MG63 (cell line): Measurements from ENCODE around the gene MYO10. TPM values are rescaled to one million over a fixed set of nuclear protein-coding genes. Genes with fewer than 3 reads are reported as not detected.

Experiments used
- DNase-seq: peaks from one replicate; pipeline ENCODE4 v3.0.0-alpha.2; 2020
- H3K27me3 ChIP-seq: fragments of 250-450 bp; sonication (Bioruptor Pico); 2 replicates; pipeline ENCODE4 v1.5.1; 2020; ENCODE audit warnings: mild to moderate bottlenecking, moderate library complexity
- H3K36me3 ChIP-seq: fragments of 250-450 bp; sonication (Bioruptor Pico); 2 replicates; pipeline ENCODE4 v1.5.1; 2020; ENCODE audit warnings: mild to moderate bottlenecking, moderate library complexity
- H3K4me3 ChIP-seq: fragments of 250-450 bp; sonication (Bioruptor Pico); 2 replicates; pipeline ENCODE4 v1.5.1; 2020; ENCODE audit warnings: mild to moderate bottlenecking, moderate library complexity
- H3K9me3 ChIP-seq: fragments of 250-450 bp; sonication (Bioruptor Pico); 2 replicates; pipeline ENCODE4 v1.5.1; 2020; ENCODE audit warnings: mild to moderate bottlenecking, moderate library complexity
- total RNA-seq: library from RNA; depleted of rRNA; stranded (reverse); fragments of >200 nt; shearing (Covaris generic); gene quantifications from 2 replicates; pipeline ENCODE4 v1.2.3, GENCODE V29; 2014; ENCODE audit warnings: low replicate concordance

Gene MYO10
- total RNA-seq, 1 experiment from 2014 or later, result 55.0 TPM

DNA sequence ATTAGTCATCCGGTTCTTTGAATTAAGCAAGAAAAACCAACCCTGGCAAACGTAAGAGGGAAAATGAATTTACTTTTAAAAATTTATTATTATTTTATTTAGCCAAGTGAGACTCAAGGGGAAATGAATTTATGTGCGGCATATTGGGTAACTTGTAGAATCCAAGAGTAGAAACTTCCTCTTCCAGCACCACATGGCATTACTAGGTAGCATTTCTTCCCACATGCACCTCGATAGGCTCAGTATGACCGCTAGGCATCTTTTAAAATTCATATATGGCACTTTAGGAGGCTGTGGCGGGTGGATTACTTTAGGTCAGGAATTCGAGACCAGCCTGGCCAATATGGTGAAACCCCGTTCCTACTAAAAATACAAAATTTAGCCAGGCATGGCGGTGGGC, 17.6 kb upstream of the MYO10 start:
- H3K27me3 ChIP-seq, result no peaks in the 10 kb centered on the region
- peaks cover 6% of the 10 kb centered on the region for H3K9me3 ChIP-seq
- no peak overlapping the region for H3K4me3 ChIP-seq
- DNase-seq, result no peak
- no peaks in the 10 kb centered on the region for H3K36me3 ChIP-seq

GRCh38 chr5:16952968-16953671, 17.0 kb upstream of the MYO10 start:
- Histone ChIP-seq H3K36me3 (no peaks in the 10 kb centered on the region), H3K9me3 (peaks cover 6% of the 10 kb centered on the region), H3K27me3 (no peaks in the 10 kb centered on the region), H3K4me3 (no peak overlapping the region)
- DNase-seq, result no peak

DNA sequence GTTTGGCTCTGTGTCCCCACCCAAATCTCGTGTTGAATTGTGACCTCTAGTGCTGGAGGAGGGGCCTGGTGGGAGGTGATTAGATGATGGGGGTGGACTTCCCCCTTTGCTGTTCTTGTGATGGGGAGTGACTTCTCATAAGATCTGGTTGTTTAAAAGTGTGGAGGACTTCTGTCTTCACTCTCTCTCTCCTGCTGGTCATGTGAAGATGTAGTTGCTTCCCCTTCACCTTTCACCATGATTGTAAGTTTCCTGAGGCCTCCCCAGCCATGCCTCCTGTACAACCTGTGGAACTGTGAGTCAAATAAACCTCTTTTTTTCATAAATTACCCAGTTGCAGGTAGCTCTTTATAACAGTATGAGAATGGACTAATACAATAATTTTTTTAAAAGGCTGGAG, 10.6 kb upstream of the MYO10 start:
- Histone ChIP-seq H3K9me3 (peaks cover 22% of the 10 kb centered on the region), H3K36me3 (no peaks in the 10 kb centered on the region), H3K4me3 (no peak overlapping the region), H3K27me3 (no peaks in the 10 kb centered on the region)
- no peak for DNase-seq

- H3K36me3 ChIP-seq, result no peaks in the 10 kb centered on the region
- DNase-seq, result peak; percentile 19
- H3K9me3 ChIP-seq, result peaks cover 22% of the 10 kb centered on the region
- no peak overlapping the region for H3K4me3 ChIP-seq
- H3K27me3 ChIP-seq, result no peaks in the 10 kb centered on the region
These were observed 8.9 kb upstream of the MYO10 start for GRCh38 chr5:16944816-16945562.

GRCh38 chr5:16943846-16944678, 8.0 kb upstream of the MYO10 start:
- no peak for DNase-seq
- Histone ChIP-seq H3K36me3 (no peaks in the 10 kb centered on the region), H3K27me3 (peaks cover 4% of the 10 kb centered on the region; the same call in 1 of the 2 replicates), H3K4me3 (no peak overlapping the region), H3K9me3 (peaks cover 22% of the 10 kb centered on the region)

GRCh38 chr5:16937503-16938161, 1.5 kb upstream of the MYO10 start:
- DNase-seq, result no peak
- no peaks in the 10 kb centered on the region for H3K9me3 ChIP-seq
- H3K27me3 ChIP-seq, result peaks cover 4% of the 10 kb centered on the region; the same call in 1 of the 2 replicates
- H3K4me3 ChIP-seq, result no peak overlapping the region
- peaks cover 18% of the 10 kb centered on the region for H3K36me3 ChIP-seq

DNA sequence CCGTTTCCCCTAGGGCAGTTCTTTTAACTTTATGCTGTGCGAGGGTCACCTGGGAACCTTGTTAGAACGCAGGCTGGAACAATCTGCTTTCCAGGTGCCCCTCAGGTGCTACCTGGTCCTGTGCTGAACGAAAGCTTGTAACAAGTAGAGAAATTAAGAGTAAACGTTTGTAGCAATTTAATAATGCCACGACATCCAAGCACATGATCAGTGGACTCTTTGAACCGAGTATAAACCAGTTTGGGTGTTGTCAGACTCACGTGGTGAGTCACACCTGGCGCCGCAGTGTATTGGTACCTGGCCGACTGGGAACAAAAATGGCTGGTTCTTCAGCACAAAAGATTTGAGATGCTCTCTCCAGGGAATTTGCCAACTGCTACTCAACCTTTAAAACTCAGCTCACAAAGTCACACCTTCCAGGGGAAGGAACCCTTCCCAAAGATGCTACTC, 926 bp upstream of the MYO10 start:
- Histone ChIP-seq H3K4me3 (peak overlapping the region; percentile 100), H3K27me3 (peaks cover 4% of the 10 kb centered on the region; the same call in 1 of the 2 replicates), H3K9me3 (no peaks in the 10 kb centered on the region), H3K36me3 (peaks cover 24% of the 10 kb centered on the region)
- DNase-seq, result no peak

DNA sequence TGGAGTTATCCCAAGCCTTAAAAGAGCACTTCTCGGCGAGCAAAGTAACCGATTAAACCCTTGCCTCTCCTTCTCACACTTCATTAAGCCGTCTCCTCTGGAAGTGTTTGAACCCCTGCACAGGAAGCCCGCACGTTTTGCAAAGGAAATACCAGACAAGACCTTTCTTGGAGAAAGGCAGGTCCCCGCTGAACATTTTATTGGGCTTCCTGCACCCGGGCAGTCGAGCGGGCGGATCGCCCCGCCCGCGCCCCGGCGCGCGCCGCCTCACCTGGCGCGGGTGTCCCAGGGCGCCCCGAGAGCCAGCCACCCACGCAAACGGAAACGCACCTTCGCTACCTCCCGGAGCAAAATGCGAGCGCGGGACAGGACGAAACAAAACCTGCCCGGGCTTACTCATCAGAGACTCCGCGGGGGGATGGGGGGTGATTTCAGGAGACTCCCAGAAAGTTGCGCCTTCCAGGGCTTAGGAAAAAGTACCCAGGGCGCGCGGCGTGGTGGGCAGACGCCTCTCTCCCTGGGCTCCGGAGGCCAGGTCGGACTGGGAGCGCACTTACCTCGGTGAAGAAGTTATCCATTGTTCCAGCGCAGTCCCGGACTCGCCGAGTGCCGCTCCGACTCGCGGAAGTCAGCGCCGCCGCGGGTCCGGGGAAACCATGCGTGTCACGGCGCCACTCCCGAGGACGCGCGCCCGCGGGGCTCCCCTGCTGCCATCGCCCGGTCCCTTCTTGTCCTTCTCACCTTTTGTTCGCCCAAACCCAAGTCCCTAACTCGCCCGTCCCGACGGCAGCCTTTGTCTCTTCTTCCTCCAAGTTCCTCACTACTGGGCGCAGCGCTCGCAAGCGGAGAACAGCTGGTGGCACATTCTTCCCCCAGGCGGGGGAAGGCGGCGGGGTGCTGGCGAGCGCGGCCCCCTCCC, 598 bp downstream of the MYO10 start:
- H3K4me3 ChIP-seq, result peak overlapping the region; percentile 100
- H3K27me3 ChIP-seq, result peaks cover 4% of the 10 kb centered on the region; the same call in 1 of the 2 replicates
- peaks cover 32% of the 10 kb centered on the region for H3K36me3 ChIP-seq
- DNase-seq, result peak; percentile 68
- no peaks in the 10 kb centered on the region for H3K9me3 ChIP-seq

GRCh38 chr5:16934677-16935153, 1.4 kb downstream of the MYO10 start:
- Histone ChIP-seq H3K27me3 (peaks cover 4% of the 10 kb centered on the region; the same call in 1 of the 2 replicates), H3K9me3 (no peaks in the 10 kb centered on the region), H3K4me3 (peak overlapping the region; percentile 100), H3K36me3 (peaks cover 38% of the 10 kb centered on the region)
- DNase-seq, result no peak

DNA sequence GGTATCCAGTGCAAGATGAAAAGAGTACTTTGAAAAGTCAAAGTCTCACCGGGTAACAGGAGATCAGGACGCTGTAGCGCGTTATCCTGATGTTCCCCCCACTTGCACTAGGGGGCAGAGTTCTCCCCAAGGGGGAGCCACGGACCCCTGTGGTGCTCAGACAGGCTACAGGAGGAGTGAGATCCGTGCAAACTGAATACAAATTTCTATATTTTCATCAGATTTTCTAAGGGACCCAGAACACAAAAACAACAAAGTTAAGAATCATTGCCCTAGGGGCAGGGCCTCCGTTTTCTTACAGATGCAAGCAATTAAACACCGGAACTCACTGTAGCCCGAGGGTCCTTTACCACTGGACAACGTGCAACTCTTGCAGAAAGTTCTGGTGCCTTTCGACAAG, 2.0 kb downstream of the MYO10 start:
- DNase-seq, result peak; percentile 82
- Histone ChIP-seq H3K27me3 (no peaks in the 10 kb centered on the region), H3K4me3 (peak overlapping the region; percentile 100), H3K9me3 (no peaks in the 10 kb centered on the region), H3K36me3 (peaks cover 44% of the 10 kb centered on the region)

- H3K27me3 ChIP-seq, result no peaks in the 10 kb centered on the region
- no peak for DNase-seq
- H3K36me3 ChIP-seq, result peaks cover 44% of the 10 kb centered on the region
- H3K4me3 ChIP-seq, result peak overlapping the region; percentile 100
- H3K9me3 ChIP-seq, result no peaks in the 10 kb centered on the region
These were observed 2.8 kb downstream of the MYO10 start for GRCh38 chr5:16933337-16933736.

DNA sequence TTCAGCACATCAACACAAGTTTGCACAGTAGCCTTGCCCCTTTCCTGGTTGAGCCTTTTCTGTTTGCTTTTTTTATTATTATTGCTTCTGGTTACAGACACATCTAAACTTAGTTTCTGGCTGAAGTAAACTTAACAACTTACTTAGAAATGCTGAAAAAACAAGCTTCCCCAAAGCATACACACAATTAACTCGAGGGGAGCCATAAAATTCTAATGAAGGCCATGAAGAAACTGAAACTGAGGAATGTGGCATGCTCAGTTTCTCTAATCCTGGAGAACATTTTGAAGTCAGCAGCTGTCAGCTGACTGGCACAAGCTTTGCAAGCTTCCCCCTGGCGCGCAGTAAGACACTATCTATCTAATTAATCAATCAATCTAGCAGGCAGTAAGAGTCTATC, 3.7 kb downstream of the MYO10 start:
- peak overlapping the region; percentile 9 for H3K4me3 ChIP-seq
- H3K9me3 ChIP-seq, result no peaks in the 10 kb centered on the region
- H3K36me3 ChIP-seq, result peaks cover 48% of the 10 kb centered on the region
- no peak for DNase-seq
- H3K27me3 ChIP-seq, result no peaks in the 10 kb centered on the region

DNA sequence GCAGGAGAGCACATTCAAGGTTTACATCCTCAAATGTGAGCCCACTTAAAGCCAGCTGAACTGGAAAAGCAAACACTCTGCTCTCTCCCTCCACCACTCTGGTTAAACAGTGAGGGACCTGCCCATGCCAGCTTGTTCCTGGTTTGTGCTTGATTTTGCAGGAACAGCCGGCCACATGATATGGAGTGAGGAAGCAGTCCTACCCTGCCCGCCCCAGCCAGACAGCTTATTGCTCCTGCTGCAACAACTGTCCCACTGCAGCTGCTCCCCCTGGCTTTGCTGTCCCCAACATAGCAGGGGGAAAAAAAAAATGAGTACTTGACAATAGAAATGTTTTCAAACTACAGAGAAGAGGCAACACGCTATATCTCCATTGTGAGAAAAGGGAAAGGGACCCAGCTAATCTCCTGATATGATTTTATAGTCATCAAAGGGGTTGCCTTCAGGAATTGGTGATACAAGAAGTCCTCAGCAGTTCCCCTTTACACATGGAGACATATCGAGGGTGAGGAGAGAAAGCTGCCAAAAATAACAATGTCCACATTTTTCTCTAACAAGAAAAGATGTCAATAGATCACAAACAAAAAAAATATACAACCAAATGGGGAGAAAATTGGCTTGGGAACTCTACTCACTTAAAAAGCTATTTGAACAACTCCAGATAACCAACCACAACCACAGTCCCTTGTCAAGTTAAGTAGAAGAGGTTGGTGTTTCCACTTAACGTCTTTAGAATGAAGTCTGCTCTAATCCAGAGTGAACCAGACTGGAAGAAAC, 4.6 kb downstream of the MYO10 start:
- Histone ChIP-seq H3K27me3 (no peaks in the 10 kb centered on the region), H3K36me3 (peaks cover 52% of the 10 kb centered on the region), H3K4me3 (peak overlapping the region; percentile 9; the same call in 1 of the 2 replicates), H3K9me3 (no peaks in the 10 kb centered on the region)
- no peak for DNase-seq

DNA sequence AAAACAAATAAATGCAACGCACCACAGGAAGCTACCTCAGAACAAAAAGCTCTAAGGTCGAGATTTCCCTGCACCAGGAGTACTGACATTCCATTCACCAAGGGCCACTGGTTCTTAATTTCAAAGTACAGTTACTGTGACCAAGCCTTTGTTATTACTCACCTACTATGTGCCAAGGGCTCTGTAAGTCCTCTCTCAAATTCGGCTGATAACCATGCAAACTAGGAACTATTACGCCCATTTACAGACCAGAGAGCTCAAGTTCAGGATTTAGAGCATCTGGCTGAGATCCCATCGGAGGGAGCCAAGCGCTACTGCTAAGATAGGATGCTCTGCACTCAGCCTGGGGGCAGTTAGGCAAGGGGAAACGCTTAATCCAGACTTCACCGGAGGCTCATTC, 5.6 kb downstream of the MYO10 start:
- H3K4me3 ChIP-seq, result no peak overlapping the region
- peaks cover 49% of the 10 kb centered on the region for H3K36me3 ChIP-seq
- no peaks in the 10 kb centered on the region for H3K27me3 ChIP-seq
- DNase-seq, result no peak
- H3K9me3 ChIP-seq, result no peaks in the 10 kb centered on the region

- no peaks in the 10 kb centered on the region for H3K27me3 ChIP-seq
- H3K9me3 ChIP-seq, result no peaks in the 10 kb centered on the region
- peaks cover 46% of the 10 kb centered on the region for H3K36me3 ChIP-seq
- H3K4me3 ChIP-seq, result no peak overlapping the region
- no peak for DNase-seq
These were observed 6.3 kb downstream of the MYO10 start for GRCh38 chr5:16929831-16930230.
